Measurements from ENCODE around the gene HUWE1.

GRCh38 chrX:53631156-53631555, 55.4 kb downstream of the HUWE1 start:
- TF ChIP-seq CTCF (IDR thresholded peaks at IDR 0.05) (no peak), POLR2A (IDR thresholded peaks at IDR 0.05) (no peak)

Measured in adrenal gland (tissue), 5 donors.